ENCODE measurements around the gene CCR7. TPM values are rescaled to one million over a fixed set of nuclear protein-coding genes. Genes with fewer than 3 reads are reported as not detected.
"Not testable (repeated sequence)": the region's sequence is repeated elsewhere in the genome, so short reads cannot be mapped to it uniquely, and the experiment has no call there.

The CCR7 gene
- total RNA-seq, 4 donors from 2014 or later = 0.12 to 0.95 (median 0.53) TPM; not detected in 1

DNA sequence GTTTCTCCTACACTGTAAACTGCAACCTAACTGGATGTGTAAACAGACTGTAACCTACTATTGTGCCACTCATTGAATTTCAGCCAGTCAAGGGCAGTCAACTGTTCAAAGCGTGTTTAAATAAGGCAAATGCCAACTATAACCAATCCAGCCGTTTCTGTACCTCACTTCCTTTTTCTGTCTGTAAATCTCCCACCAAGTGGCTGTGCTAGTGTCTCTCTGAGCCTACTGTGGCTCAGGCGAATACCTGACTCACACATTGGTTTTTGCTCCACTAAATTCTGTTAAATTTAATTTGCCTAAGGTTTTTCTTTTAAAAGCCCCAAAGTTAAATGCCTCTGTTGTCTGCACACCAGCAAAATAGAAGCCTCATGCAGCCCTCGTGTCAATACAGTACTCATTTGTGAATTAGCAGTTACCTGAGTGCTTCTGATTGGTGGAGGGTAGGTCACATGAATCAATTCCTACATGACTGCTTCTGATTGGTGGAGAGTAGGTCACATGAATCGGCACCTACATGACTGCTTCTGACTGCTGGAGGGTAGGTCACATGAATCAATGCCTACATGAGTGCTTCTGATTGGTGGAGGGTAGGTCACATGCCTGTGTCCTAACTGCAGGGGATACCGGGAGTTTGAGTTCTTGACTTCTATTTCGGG, 31.1 kb upstream of the CCR7 start:
- H3K36me3 ChIP-seq = no peaks in the 10 kb centered on the region
- WGBS, 2 donors = 73 to 78% methylated on average over 7 of the region's 7 CpGs
- H3K27ac ChIP-seq = no peak overlapping the region
- DNase-seq = no peak
- peaks cover 0 to 16% (median 0%) of the 10 kb centered on the region in 3 donors for H3K4me1 ChIP-seq
- TF ChIP-seq POLR2A (IDR thresholded peaks at IDR 0.05) = no peak
- TF ChIP-seq, protein P1, sequence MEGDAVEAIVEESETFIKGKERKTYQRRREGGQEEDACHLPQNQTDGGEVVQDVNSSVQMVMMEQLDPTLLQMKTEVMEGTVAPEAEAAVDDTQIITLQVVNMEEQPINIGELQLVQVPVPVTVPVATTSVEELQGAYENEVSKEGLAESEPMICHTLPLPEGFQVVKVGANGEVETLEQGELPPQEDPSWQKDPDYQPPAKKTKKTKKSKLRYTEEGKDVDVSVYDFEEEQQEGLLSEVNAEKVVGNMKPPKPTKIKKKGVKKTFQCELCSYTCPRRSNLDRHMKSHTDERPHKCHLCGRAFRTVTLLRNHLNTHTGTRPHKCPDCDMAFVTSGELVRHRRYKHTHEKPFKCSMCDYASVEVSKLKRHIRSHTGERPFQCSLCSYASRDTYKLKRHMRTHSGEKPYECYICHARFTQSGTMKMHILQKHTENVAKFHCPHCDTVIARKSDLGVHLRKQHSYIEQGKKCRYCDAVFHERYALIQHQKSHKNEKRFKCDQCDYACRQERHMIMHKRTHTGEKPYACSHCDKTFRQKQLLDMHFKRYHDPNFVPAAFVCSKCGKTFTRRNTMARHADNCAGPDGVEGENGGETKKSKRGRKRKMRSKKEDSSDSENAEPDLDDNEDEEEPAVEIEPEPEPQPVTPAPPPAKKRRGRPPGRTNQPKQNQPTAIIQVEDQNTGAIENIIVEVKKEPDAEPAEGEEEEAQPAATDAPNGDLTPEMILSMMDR (IDR thresholded peaks at IDR 0.05) = no peak
- H3K9me3 ChIP-seq = no peaks in the 10 kb centered on the region
- no peaks in the 10 kb centered on the region for H3K27me3 ChIP-seq
- H3K4me3 ChIP-seq = no peak overlapping the region
- intact Hi-C loops (cut with DNase I) = no loop called here

GRCh38 chr17:40590742-40591141, 25.5 kb upstream of the CCR7 start:
- TF ChIP-seq POLR2A (IDR thresholded peaks at IDR 0.05) = no peak
- TF ChIP-seq, protein P1 (IDR thresholded peaks at IDR 0.05) = no peak
- Histone ChIP-seq H3K36me3 (no peaks in the 10 kb centered on the region), H3K4me3 (no peak overlapping the region), H3K27me3 (no peaks in the 10 kb centered on the region), H3K27ac (no peak overlapping the region), H3K9me3 (no peaks in the 10 kb centered on the region), H3K4me1 (peaks cover 0 to 14% (median 0%) of the 10 kb centered on the region in 3 donors)
- WGBS, 2 donors = 78 to 100% methylated on average over 2 of the region's 3 CpGs
- intact Hi-C loops (cut with DNase I) = no loop called here
- no peak for DNase-seq

GRCh38 chr17:40588552-40588951, 23.3 kb upstream of the CCR7 start:
- no peak for DNase-seq
- peaks cover 0 to 21% (median 0%) of the 10 kb centered on the region in 3 donors for H3K4me1 ChIP-seq
- intact Hi-C loops (cut with DNase I) = no loop called here
- no peaks in the 10 kb centered on the region for H3K36me3 ChIP-seq
- 74 to 80% methylated on average over 2 of the region's 2 CpGs for WGBS, 2 donors
- no peak overlapping the region for H3K27ac ChIP-seq
- H3K4me3 ChIP-seq = no peak overlapping the region
- H3K9me3 ChIP-seq = no peaks in the 10 kb centered on the region
- no peak for TF ChIP-seq POLR2A (IDR thresholded peaks at IDR 0.05)
- TF ChIP-seq, protein P1 (IDR thresholded peaks at IDR 0.05) = no peak
- no peaks in the 10 kb centered on the region for H3K27me3 ChIP-seq

- H3K4me3 ChIP-seq; H3K27me3 ChIP-seq; H3K9me3 ChIP-seq; H3K27ac ChIP-seq; DNase-seq; intact Hi-C loops (cut with DNase I); H3K36me3 ChIP-seq: not testable (repeated sequence)
- WGBS, 2 donors = 71 to 74% methylated on average over 3 of the region's 3 CpGs
- H3K4me1 ChIP-seq = peaks cover 18 to 44% (median 22%) of the 10 kb centered on the region in 3 donors
Observed at GRCh38 chr17:40586264-40586663, 21.0 kb upstream of the CCR7 start.

DNA sequence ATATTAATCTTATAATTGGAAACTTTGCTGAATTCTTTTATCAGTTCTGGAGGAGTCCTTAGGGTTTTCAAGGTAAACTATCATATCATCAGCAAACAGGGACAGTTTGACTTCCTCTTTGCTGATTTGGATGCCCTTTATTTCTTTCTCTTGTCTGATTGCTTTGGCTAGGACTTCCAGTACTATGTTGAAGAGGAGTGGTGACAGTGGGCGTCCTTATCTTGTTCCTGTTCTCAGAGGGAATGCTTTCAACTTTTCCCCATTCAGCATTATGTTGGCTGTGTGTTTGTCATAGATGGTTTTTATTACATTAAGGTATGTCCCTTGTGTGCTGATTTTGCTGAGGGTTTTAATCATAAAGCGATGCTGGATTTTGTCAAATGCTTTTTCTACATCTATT, 19.7 kb upstream of the CCR7 start:
- H3K9me3 ChIP-seq; H3K27me3 ChIP-seq; H3K36me3 ChIP-seq; intact Hi-C loops (cut with DNase I); H3K4me3 ChIP-seq; DNase-seq; H3K27ac ChIP-seq: not testable (repeated sequence)
- peaks cover 19 to 49% (median 24%) of the 10 kb centered on the region in 3 donors for H3K4me1 ChIP-seq
- WGBS, 2 donors = 85 to 92% methylated on average over 2 of the region's 2 CpGs

GRCh38 chr17:40582328-40582901, 17.1 kb upstream of the CCR7 start:
- TF ChIP-seq, protein P1 (IDR thresholded peaks at IDR 0.05) = no peak
- TF ChIP-seq POLR2A (IDR thresholded peaks at IDR 0.05) = no peak
- Histone ChIP-seq H3K9me3 (no peaks in the 10 kb centered on the region), H3K36me3 (no peaks in the 10 kb centered on the region), H3K27ac (peak overlapping the region; percentile 70 to 83 (median 72)), H3K4me3 (peak overlapping the region in 2 of 4 donors; percentile 8 to 32), H3K4me1 (peaks cover 19 to 42% (median 24%) of the 10 kb centered on the region in 3 donors), H3K27me3 (no peaks in the 10 kb centered on the region)
- 14 to 15% methylated on average over 6 to 11 of the region's 11 CpGs for WGBS, 2 donors
- peak; percentile 32 for DNase-seq
- intact Hi-C loops (cut with DNase I) = no loop called here
